Thymus (tissue), 11 donors: ENCODE measurements around the gene NOL4L. TPM values are rescaled to one million over a fixed set of nuclear protein-coding genes. Genes with fewer than 3 reads are reported as not detected.

Source experiments
- DNase-seq, 9 donors: peaks; one replicate each; pipeline ENCODE4 v3.0.0-alpha.2; 2013; ENCODE audit warnings: low spot score in 9 of 9, low read depth in 6 of 9, missing footprints in 1 of 9
- H3K27ac ChIP-seq, 2 donors: one replicate each; pipeline ENCODE4 v1.5.1; 2013; ENCODE audit warnings: control low read depth in 1 of 2, low read depth in 1 of 2, low read length in 1 of 2, mild to moderate bottlenecking in 1 of 2, moderate library complexity in 1 of 2
- H3K27me3 ChIP-seq, 2 donors: one replicate each; pipeline ENCODE4 v1.5.1; 2013; ENCODE audit warnings: low read length in 1 of 2; ENCODE audit not compliant: control insufficient read depth in 2 of 2, insufficient read depth in 1 of 2
- H3K36me3 ChIP-seq, 2 donors: one replicate each; pipeline ENCODE4 v1.5.1; 2013; ENCODE audit warnings: low read length in 1 of 2, mild to moderate bottlenecking in 1 of 2, moderate library complexity in 1 of 2; ENCODE audit not compliant: control insufficient read depth in 2 of 2, insufficient read depth in 2 of 2
- H3K4me1 ChIP-seq, 2 donors: one replicate each; pipeline ENCODE4 v1.5.1; 2013; ENCODE audit warnings: low read length in 2 of 2; ENCODE audit not compliant: control insufficient read depth in 2 of 2, insufficient read depth in 2 of 2
- H3K4me3 ChIP-seq, 2 donors: one replicate each; pipeline ENCODE4 v1.5.1; 2013; ENCODE audit warnings: low read length in 2 of 2, control low read depth in 1 of 2, mild to moderate bottlenecking in 1 of 2
- H3K9me3 ChIP-seq, 2 donors: one replicate each; pipeline ENCODE4 v1.5.1; 2013; ENCODE audit warnings: low read length in 1 of 2, mild to moderate bottlenecking in 1 of 2; ENCODE audit not compliant: control insufficient read depth in 2 of 2, insufficient read depth in 1 of 2
- WGBS: extraction: QIAGEN DNeasy Blood & Tissue Kit; methylation state at CpG from one replicate; pipeline ENCODE4 v1.1.7; 2013; 5-methylcytosine and 5-hydroxymethylcytosine counted together
- polyA plus RNA-seq: library from polyadenylated mRNA; stranded (reverse); fragments of 200-250 nt; gene quantifications from one replicate; pipeline ENCODE4 v1.2.3, GENCODE V29; 2013
- total RNA-seq: library from RNA; stranded (reverse); fragments of 120-200 nt; gene quantifications from one replicate; pipeline ENCODE4 v1.2.4, GENCODE V29; 2013
- donor health status: healthy.

The NOL4L gene
- total and polyA plus RNA-seq, 2 donors = 12.4 to 14.1 TPM

- Histone ChIP-seq H3K27me3 (no peaks in the 10 kb centered on the region), H3K9me3 (peaks cover 0 to 4% of the 10 kb centered on the region in 2 donors), H3K27ac (peak overlapping the region in 1 of 2 donors; percentile 0), H3K4me3 (no peak overlapping the region), H3K4me1 (peaks cover 14 to 39% of the 10 kb centered on the region in 2 donors), H3K36me3 (peaks cover 14 to 17% of the 10 kb centered on the region in 2 donors)
- 55% methylated on average over 3 of the region's 3 CpGs for WGBS
- no peak for DNase-seq
Measured at GRCh38 chr20:32554965-32555289, 30.2 kb downstream of the NOL4L start.

GRCh38 chr20:32553618-32554017 is 31.5 kb downstream of the NOL4L start:
- H3K9me3 ChIP-seq = peaks cover 0 to 4% of the 10 kb centered on the region in 2 donors
- 89% methylated on average over 4 of the region's 4 CpGs for WGBS
- DNase-seq = no peak
- H3K27ac ChIP-seq = no peak overlapping the region
- H3K4me3 ChIP-seq = no peak overlapping the region
- H3K36me3 ChIP-seq = peaks cover 11 to 12% of the 10 kb centered on the region in 2 donors
- H3K4me1 ChIP-seq = peaks cover 12 to 38% of the 10 kb centered on the region in 2 donors
- H3K27me3 ChIP-seq = no peaks in the 10 kb centered on the region

DNA sequence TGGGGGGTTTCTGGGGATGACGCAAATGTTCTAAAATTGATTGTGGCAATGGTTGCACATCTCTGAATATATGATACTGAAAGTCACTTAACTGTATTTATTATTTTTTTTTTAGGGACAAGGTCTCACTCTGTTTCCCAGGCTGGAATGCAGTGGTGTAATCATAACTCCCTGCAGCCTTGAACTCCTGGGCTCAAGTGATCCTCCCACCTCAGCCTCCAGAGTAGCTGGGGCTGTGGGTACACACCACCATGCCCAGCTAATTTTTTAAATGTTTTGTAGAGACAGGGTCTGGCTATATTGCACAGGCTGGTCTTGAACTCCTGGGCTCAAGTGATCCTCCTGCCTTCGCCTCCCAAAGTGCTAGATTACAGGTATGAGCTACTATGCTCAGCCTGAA is 33.4 kb downstream of the NOL4L start:
- Histone ChIP-seq H3K36me3 (peaks cover 3 to 11% of the 10 kb centered on the region in 2 donors), H3K4me1 (peaks cover 17 to 39% of the 10 kb centered on the region in 2 donors), H3K27me3 (no peaks in the 10 kb centered on the region), H3K4me3 (no peak overlapping the region), H3K27ac (no peak overlapping the region), H3K9me3 (peaks cover 0 to 4% of the 10 kb centered on the region in 2 donors)
- WGBS = over 99% methylated on average over 2 of the region's 2 CpGs
- no peak for DNase-seq

DNA sequence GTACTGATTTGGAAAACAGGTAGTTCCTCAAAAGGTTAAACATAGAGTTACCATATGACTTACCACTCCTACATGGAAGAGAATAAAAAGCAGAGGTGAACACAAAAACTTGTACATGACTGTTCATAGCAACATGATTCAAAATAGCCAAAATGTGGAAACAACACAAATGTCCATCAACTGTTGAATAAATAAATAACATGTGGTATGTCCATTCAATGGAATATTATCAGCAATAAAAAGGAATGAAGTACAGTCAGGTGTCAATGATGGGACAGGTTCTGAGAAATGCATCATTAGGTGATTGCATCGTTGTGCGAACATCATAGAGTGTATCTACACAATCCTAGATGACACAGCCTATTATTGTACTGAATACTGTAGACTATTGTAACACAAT is 35.3 kb downstream of the NOL4L start:
- Histone ChIP-seq H3K9me3 (no peaks in the 10 kb centered on the region), H3K4me1 (peaks cover 11 to 28% of the 10 kb centered on the region in 2 donors), H3K4me3 (no peak overlapping the region), H3K27me3 (no peaks in the 10 kb centered on the region), H3K27ac (no peak overlapping the region), H3K36me3 (peaks cover 0 to 5% of the 10 kb centered on the region in 2 donors)
- 97% methylated on average over 2 of the region's 2 CpGs for WGBS
- DNase-seq = no peak

DNA sequence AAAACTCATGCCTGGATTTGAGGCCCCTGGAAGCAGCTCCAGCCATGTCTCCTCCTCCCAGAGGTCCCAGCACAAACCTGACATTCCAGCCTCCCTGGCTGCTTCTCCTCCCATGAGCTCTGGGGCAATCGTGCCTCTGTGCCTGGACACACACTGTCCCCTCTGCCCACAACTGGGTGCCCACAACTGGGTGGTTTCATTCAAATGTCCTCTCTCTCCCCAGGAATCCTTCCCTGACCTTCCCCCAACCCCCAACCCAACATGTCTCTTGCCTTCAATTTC is 37.4 kb downstream of the NOL4L start:
- Histone ChIP-seq H3K27ac (no peak overlapping the region), H3K36me3 (peaks cover 0 to 5% of the 10 kb centered on the region in 2 donors), H3K4me1 (peaks cover 8 to 31% of the 10 kb centered on the region in 2 donors), H3K27me3 (no peaks in the 10 kb centered on the region), H3K9me3 (no peaks in the 10 kb centered on the region), H3K4me3 (no peak overlapping the region)
- DNase-seq = no peak
- WGBS = 94% methylated on average over 1 of the region's 1 CpG

DNA sequence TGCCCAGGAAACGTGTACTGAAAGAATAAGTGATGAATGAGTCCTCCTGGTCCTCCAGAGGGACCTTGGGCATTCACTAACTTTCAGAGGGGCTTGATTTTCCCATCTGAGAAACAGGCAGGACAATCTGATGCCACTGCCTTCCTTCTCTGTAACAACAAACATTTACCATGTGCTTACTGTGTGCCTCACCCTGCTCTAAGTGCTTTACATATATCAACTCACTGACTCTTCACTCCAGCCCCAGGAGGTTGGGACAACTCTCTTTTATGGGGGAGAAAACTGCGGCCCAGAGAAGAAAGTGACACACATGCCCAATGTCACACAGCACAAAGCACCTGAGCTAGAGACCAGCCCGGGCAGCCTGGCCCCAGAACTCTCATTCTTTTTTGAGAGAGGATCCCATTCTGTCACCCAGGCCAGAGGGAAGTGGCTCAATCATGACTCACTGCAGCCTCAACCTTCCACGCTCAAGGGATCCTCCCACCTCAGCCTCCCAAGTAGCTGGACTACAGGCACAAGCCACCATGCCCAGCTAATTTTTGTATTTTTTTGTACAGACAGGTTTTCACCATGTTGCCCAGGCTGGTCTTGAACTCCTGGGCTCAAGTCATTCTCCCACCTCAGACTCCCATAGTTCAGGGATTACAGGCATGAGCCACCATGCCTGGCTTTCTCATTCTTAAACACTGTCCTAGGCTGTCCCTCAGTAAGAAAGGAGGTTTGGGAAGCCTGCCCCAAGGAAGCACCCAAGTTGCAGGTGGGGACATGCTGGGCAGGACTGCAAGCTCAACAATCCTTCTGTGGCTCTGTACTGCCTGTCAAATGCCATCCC is 38.0 kb downstream of the NOL4L start:
- WGBS = 91% methylated on average over 4 of the region's 4 CpGs
- Histone ChIP-seq H3K4me1 (peaks cover 8 to 34% of the 10 kb centered on the region in 2 donors), H3K9me3 (no peaks in the 10 kb centered on the region), H3K27ac (no peak overlapping the region), H3K4me3 (no peak overlapping the region), H3K27me3 (no peaks in the 10 kb centered on the region), H3K36me3 (peaks cover 0 to 5% of the 10 kb centered on the region in 2 donors)
- DNase-seq = no peak

- WGBS = 95% methylated on average over 13 of the region's 13 CpGs
- DNase-seq = no peak
- H3K27me3 ChIP-seq = no peaks in the 10 kb centered on the region
- peaks cover 0 to 7% of the 10 kb centered on the region in 2 donors for H3K36me3 ChIP-seq
- no peak overlapping the region for H3K27ac ChIP-seq
- H3K9me3 ChIP-seq = no peaks in the 10 kb centered on the region
- H3K4me1 ChIP-seq = peaks cover 24 to 54% of the 10 kb centered on the region in 2 donors
- H3K4me3 ChIP-seq = no peak overlapping the region
Measured at GRCh38 chr20:32544893-32545840, 40.0 kb downstream of the NOL4L start.

DNA sequence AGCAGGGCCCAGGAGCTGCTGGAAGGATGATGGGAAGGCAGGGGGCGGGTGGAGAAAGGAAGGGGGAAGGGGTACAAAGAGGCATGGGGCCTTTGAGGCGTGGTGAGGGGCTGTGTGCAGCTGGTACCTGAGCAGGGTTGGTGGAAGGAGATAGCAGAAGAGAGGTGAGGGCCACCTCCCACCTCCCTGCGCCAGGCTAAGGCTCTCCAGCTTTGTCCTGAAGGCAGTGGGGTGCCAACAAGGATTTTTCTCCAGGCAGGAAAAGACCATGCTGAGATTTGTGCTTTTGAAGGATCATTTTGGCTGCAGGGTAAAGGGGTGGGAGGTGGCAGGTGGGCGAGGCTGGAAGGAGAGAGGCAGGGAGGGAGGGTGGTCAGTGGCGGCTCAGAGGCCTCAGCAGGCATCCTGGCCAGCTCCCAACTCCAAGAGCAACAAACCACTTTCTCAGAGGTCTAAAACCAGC is 40.8 kb downstream of the NOL4L start:
- WGBS = 93% methylated on average over 5 of the region's 5 CpGs
- H3K4me3 ChIP-seq = no peak overlapping the region
- no peak overlapping the region for H3K27ac ChIP-seq
- no peaks in the 10 kb centered on the region for H3K9me3 ChIP-seq
- H3K27me3 ChIP-seq = no peaks in the 10 kb centered on the region
- H3K4me1 ChIP-seq = peaks cover 32 to 62% of the 10 kb centered on the region in 2 donors
- H3K36me3 ChIP-seq = peaks cover 0 to 7% of the 10 kb centered on the region in 2 donors
- no peak for DNase-seq
